Measurements from ENCODE around the gene SNED1.

Gene SNED1

DNA sequence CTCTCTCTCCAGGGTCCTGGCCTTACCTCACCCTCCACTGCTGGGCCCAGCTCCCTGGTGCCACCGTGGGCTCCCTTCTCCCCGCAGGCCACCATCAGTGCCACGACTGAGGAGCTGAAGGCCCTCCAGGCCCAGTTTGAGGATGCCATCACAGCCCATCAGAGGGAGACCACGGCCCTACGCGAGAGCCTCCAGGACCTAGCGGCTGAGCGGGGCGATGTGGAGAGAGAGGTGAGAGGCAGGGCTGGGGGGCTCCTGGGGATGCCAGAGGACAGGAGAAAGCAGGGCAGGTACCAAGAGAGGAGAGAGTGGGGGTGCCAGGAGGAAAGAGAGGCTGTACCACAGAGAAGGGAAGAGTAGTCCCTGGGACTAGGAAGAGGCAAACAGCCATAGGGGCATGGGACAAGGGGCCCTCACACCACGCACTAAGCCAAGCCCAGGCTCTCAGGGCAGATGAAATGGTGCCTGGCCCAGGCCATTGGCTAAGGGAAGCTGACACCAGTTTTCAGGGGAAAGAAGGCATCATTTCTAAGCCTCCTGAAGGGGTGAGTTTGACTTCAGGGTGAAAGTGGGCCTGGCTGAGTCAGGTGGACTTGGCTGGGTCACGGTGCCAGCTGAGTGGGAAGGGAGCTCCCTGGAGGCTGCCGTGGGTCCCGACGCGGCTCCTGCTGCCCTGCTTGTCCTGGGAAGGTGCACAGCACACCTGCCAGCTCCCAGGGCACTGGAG is 39.0 kb upstream of the SNED1 start:
- in situ Hi-C loops (cut with HindIII; ENCODE audit: low pct_ligation_motif_present, low pct_unique_long_range_greater_than_20kb, low sequenced_read_pairs), result no loop called here
- DNase-seq, result no peak

DNA sequence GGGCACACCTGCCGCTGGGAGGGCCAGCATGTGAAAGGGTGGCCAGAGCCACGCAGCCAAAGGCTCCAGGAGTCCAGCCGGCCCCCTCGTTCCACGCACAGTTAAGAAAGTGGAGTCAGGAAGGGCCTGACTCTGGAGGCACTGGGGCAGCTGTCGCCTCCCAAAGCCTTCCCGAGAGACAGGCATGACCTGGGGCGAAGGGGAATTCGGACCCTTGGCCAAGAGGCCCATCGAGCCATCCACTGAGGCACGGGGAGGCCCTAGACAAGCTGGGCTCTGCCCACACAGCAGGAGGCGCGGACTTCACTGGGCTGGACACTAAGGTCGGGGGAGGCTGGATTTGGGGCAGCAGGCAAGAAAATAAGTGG is 38.5 kb upstream of the SNED1 start:
- in situ Hi-C loops (cut with HindIII; ENCODE audit: low pct_ligation_motif_present, low pct_unique_long_range_greater_than_20kb, low sequenced_read_pairs), result no loop called here
- no peak for DNase-seq

DNA sequence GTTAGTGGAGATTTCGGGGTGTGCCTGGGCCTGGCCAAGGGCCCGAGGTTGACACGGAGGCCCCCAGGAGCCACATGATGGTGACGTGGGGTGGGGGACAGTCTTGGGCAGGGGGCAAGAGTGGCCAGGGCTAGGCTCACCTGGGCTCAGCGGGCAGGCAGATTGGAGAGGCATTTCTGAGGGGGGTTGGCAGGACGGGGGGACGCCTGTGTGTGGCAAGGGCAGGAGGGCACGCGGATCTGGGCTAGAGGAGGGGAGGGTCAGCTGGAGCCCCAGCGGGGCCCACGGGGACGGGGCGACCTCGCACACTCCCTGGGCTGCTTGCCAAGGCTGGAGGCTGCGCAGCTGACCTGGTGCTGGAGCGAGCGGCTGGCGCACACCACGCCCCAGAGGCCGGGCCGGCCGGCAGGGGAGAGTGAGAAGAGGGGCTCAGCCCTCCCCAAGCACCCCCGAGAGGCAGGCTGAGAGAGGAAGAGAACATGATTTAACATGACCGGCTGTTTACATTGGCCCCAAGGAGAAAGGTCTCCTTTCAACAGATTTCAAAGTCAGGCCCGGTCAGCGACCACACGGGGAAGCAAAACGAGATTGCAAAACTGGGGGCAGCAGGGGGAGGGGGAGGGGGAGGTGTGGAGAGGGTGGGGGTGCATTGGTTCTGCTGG is 38.0 kb upstream of the SNED1 start:
- no peak for DNase-seq
- in situ Hi-C loops (cut with HindIII; ENCODE audit: low pct_ligation_motif_present, low pct_unique_long_range_greater_than_20kb, low sequenced_read_pairs), result no loop called here

DNA sequence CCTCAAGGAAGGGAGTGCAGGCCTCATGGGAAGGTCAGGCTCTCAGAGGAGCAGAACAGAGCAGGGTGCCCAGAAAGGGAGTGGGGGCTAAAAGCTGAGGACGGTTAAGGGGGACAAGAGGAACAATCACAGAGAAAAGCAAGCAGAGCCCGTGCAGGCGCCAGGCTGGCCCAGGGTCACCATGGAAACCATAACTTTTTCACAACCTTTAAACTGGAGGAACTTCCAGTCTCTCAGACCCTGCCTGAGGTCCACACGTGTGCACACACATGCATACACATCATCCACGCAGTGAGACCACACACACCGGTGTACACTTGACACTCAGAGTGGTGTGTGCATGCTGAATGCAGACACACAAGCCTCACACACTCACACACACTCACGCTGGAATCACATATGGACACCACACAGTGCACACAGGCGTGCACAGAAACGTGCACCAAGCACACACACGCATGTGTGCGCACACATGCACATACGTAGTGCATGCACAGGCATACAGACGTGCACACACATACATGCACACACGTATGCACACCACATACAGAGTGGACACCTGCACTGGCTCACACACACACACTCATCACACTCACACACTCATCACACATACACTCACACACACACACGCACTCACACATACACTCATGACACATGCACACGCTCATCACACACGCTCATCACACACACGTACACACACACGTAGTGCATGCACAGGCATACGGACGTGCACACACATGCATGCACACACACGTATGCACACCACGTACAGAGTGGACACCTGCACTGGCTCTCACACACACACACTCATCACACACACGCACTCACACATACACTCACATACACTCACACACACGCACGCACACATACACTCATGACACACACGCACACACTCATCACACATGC is 37.2 kb upstream of the SNED1 start:
- DNase-seq, result no peak
- in situ Hi-C loops (cut with HindIII; ENCODE audit: low pct_ligation_motif_present, low pct_unique_long_range_greater_than_20kb, low sequenced_read_pairs), result no loop called here

DNA sequence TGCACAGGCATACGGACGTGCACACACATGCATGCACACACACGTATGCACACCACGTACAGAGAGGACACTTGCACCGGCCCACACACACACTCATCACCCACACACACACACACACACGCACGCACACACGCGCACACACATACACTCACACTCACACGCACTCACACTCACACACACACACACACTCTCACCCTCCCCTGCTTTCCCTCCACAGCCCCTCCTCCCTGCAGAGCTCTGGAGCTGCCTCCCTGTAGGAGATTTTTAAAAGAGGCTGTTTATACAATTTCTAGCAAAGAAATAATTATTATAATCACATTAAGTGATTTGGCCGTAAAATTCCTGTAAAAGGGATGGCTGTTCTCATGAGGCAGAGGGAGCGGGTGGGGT is 36.5 kb upstream of the SNED1 start:
- in situ Hi-C loops (cut with HindIII; ENCODE audit: low pct_ligation_motif_present, low pct_unique_long_range_greater_than_20kb, low sequenced_read_pairs), result no loop called here
- DNase-seq, result no peak

DNA sequence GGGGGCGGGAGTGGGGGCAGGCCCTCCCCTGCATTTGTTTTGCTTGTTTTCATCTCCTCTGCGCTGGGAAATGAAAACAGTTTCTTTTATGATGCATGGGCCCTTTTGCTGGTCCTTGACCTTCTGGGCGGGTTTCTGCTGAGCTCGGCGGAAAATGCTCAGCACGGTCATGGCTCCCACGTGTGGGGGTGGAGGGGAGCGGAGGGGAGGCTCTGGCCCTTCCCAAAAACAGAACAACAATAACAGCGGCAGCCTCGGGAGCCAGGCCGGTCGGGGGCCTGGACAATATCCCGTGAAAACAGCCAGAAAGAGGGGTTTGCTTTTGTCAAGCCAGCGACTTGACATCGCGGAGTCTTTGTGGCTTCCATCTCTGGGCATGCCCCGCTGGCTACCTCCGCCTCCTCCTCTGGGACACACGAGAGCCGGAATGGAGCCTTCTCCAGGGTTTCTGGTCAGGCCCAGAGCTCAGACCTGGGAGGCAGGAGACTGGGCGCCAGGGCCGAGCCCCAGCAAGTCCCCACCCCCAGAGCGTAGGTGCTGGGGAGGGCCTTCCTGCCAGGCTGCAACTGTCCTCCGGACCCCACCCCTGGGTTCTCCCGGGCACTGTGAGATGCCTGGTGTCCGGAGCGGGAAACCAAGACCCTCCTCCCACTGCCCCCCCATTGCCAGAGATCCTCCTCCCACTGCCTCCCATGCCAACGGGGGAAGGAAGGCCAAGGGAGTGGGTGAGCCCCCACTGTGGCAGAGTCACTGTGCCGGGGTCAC is 35.9 kb upstream of the SNED1 start:
- DNase-seq, result no peak
- in situ Hi-C loops (cut with HindIII; ENCODE audit: low pct_ligation_motif_present, low pct_unique_long_range_greater_than_20kb, low sequenced_read_pairs), result no loop called here

DNA sequence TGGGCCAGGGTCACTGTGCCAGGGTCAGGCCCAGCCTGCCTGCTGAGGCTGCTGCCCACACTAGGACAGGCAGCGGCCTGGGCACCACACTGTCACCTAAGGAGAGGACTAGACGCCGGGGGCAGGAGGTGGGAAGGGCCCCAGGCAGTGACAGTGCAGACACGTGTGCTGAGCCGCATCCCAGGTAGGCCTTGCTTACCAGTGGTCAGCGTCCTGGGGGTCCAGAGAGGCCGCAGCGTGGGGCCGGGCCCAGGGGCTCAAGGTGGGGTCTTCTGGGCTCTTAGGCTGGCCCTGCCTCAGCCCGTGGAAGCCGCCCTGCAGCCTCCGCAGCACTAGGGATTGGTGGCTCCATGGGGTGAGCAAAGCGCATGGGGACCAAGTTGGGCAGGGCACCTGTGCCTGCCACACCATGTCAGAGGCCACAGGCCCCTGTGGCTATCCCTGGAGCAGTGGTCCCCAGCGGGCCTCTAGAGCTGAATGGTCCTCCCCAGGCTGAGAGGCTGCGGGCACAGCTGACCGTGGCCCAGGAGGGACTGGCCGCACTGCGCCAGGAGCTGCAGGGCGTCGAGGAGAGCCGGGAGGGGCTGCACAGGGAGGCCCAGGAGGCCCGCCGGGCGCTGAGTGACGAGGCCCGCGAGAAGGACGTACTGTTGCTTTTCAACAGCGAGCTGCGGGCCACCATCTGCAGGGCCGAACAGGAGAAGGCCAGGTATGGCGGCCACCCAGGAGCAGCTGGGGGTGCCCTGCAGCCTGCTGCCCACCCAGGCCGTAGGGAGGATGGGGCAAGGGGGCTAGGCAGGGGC is 35.2 kb upstream of the SNED1 start:
- DNase-seq, result no peak
- in situ Hi-C loops (cut with HindIII; ENCODE audit: low pct_ligation_motif_present, low pct_unique_long_range_greater_than_20kb, low sequenced_read_pairs), result no loop called here

DNA sequence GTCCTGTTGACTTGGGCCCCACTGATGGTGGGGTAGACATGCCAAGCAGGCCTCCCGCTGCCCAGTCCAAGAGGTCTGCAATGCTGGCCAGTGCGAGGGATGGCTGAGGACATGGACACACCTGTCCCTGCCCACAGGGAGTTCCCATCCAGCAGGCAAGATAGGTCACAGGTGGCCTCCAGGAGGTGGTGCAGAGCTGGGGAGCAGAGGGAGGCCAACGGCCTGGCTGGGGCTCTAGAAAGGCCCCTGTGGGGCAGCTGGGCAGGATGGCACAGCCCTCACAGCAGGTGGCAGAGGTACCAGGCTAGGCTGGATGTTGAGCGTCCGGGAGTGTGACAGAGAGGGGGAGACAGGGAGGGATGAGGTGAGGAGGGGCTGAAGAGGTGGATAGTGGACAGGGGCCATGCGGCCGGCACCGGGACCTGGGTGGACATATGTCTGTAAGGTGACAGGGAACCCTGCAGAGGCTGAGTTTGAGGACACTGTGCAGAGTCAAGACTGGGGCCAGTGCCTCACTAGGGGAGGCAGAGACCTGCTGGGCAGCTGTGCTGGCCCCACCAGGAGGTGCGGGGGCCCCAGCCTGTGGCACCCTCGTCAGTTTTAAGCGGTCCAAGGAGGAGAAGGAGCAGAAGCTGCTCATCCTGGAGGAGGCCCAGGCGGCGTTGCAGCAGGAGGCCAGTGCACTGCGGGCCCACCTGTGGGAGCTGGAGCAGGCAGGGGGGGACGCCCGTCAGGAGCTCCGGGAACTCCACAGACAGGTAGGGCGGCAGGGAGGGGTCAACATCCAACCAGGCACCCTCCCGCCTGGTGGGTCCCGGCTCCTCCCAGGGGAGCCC is 34.3 kb upstream of the SNED1 start:
- no peak for DNase-seq
- in situ Hi-C loops (cut with HindIII; ENCODE audit: low pct_ligation_motif_present, low pct_unique_long_range_greater_than_20kb, low sequenced_read_pairs), result no loop called here

DNA sequence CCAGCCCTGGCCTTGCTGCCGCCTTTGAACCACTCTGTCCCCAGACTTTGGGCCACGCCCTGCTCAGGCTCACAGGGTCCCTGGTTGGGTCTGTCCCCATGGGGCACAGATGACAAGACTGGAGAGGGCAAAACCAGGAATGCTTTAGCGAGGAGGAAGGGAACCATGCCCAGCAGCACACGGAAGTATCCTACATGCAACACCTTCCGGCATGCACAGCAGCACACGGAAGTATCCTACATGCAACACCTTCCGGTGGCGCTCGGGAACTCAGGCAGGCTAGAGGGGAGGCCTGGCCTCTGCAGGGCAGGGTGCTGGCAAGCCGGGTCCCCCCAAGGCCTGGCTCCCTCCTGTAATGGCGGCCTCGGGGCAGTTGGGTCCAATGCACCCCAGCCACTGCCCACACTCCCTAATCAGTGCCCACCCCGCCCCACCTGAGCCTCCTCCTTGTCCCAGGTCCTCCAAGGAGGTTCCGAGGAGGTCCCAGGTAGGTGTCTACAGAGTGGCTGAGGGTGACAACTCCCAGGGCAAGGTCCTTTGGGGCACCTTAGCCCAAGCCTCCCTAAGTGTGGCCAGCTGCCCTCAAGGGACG is 33.6 kb upstream of the SNED1 start:
- in situ Hi-C loops (cut with HindIII; ENCODE audit: low pct_ligation_motif_present, low pct_unique_long_range_greater_than_20kb, low sequenced_read_pairs), result no loop called here
- no peak for DNase-seq

DNA sequence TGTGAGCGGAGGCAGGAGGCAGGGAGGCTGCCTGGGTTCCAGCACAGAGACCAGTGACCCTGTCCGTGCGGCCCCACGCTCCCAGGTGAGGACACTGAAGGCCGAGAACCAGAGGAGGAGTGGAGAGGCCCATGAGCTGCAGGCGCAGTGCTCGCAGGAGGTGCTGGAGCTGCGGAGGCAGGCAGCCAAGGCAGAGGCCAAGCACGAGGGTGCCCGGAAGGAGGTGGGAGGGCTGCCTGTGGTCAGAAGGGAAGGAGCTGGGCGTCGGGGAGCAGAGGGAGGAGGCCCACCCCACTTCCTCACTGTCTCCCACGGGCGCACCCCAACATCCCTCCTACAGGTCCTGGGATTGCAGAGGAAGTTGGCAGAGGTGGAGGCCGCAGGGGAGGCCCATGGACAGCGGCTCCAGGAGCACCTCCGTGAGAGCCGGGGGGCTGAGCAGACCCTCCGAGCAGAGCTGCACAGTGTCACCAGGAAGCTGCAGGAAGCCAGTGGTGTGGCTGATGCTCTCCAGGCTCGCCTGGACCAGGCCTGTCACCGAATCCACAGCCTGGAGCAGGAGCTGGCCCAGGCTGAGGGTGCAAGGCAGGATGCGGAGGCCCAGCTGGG is 33.0 kb upstream of the SNED1 start:
- in situ Hi-C loops (cut with HindIII; ENCODE audit: low pct_ligation_motif_present, low pct_unique_long_range_greater_than_20kb, low sequenced_read_pairs), result no loop called here
- DNase-seq, result no peak

DNA sequence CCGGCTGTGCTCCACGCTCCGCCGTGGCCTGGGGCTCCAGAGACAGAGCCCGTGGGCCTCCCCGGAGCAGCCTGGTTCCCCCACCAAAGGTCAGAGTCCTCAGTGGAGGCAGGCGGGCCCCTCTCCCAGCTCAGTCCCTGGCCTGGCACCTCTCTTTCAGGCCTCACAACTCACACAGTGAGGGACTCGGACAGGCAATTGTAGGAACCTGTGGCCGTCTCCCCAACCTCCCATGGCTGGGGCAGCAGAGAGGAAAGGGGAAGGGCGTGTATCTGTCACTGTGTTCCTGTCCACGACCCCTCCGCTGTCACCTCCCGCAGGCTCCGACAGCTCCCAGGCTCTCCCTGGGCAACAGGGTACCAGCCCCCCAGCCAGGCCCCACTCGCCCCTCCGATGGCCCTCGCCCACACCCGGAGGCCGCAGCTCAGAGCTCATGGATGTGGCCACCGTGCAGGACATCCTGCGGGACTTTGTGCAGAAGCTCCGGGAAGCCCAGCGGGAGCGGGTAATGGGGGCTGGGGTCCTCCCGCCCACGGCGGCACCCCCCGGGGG is 32.4 kb upstream of the SNED1 start:
- in situ Hi-C loops (cut with HindIII; ENCODE audit: low pct_ligation_motif_present, low pct_unique_long_range_greater_than_20kb, low sequenced_read_pairs), result no loop called here
- DNase-seq, result no peak

DNA sequence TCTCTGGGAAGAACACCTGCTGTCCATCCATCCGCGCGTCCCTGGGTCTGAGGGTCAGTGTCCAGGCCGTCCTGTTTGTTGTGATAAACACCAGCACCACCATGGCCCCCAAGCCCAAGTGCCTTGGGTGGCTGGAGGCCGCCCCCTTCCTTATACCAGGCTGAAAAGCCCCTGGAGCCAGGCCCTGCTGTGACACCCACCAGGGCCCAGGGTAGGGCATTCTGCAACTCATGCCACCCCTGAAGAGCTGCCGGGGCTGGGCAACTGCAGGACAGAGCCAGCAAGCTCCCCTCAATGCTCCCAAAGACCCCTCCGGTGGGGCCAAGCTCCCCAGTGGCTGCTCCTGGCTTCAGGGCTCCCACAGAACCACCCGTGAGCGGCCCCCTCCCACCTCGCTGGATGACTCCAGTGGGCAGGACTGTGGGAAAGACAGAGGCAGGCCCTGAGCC is 31.9 kb upstream of the SNED1 start:
- in situ Hi-C loops (cut with HindIII; ENCODE audit: low pct_ligation_motif_present, low pct_unique_long_range_greater_than_20kb, low sequenced_read_pairs), result no loop called here
- DNase-seq, result no peak

DNA sequence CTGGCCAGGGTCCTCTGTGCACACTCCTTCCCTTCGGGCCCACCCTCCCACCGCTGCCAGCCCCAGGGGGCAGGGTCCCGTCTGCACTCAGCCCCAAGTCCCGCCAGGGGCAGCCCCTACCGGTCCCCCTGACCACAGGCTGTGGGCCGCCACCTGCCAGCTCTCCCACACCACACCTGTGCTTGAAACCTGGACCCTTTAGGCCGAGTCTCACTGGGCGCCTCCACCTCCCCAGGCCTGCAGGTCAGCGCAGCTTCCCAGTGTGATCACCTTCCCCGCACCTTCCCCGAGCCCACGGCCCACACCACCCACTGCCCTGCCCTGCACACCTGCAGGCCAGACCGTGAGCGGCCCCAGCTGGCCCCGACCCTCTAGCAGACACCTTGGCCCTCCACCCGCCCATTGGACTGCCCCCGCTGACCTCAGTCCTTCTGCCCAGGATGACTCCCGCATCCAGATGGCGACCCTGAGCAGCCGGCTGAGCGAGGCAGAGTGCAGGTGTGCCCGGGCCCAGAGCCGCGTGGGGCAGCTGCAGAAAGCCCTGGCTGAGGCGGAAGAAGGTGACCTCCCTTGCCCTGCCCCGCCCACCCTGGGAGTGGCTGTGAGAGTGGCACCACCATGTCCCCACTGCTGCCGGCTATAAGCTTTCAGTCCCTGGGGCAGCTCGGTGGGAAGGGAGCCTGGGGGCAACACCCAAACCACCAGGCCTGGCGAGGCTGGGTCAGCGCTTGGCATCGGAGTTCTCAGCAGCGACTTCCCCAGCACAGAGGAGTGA is 31.3 kb upstream of the SNED1 start:
- DNase-seq, result no peak
- in situ Hi-C loops (cut with HindIII; ENCODE audit: low pct_ligation_motif_present, low pct_unique_long_range_greater_than_20kb, low sequenced_read_pairs), result no loop called here

DNA sequence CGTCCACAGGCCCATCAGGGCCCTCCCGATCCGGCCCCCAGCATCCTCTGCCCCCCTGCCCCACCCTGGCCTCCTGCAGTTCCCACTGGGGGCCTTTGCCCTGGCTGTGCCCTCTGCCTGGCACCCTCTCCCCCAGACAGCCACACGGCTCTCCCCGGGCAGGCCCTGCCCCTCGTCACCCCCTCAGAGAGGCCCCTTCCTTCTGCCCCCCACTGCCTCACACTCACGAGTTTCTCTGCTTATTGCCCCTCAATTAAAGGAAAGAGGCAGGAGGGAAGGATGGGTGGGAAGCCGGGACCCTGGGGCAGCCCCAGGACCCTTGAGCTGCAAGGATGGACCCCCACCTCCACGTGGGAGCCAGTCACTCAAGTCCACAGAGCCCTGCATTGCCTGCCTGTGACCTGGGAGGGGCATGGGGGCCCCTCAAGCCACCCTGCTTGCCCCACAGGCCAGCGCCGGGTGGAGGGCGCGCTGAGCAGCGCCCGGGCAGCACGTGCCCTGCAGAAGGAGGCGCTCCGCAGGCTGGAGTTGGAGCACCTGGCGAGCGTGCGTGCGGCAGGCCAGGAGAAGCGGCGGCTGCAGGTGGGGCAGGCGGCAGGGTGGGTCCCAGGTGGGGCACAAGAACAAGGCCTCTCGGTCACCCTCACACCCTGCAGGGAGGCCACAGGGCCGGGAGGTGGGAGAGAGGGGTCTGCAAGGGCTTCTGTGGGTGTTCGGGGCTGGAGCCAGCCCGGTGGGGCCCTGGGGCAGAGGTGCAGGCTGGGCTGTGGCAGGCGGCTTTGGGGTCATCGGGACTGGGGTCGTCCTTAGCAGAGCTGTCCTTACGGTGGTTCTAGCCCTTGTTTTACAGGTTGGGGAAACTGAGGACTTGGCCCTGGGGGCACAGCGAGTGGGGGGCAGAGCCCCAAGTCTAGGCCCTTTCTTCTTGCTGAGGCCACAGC is 30.5 kb upstream of the SNED1 start:
- in situ Hi-C loops (cut with HindIII; ENCODE audit: low pct_ligation_motif_present, low pct_unique_long_range_greater_than_20kb, low sequenced_read_pairs), result no loop called here
- no peak for DNase-seq

All from ACHN (cell line).